HAP-1 (cell line): ENCODE results near the gene HOXB2.

Experiments used
- DNase-seq, 2 experiments: peaks; one replicate each; pipeline ENCODE4 v3.0.0-alpha.2; 2016 to 2020; ENCODE audit warnings: low spot score in 2 of 2
- H3K27me3 ChIP-seq: fragments of 250-450 bp; sonication (Bioruptor Pico); 2 replicates; pipeline ENCODE4 v1.5.1; 2020; ENCODE audit warnings: low read depth, mild to moderate bottlenecking, moderate library complexity
- H3K36me3 ChIP-seq: fragments of 250-450 bp; sonication (Bioruptor Pico); replicated peaks from 2 replicates; pipeline ENCODE4 v1.5.1; 2020; ENCODE audit warnings: mild to moderate bottlenecking
- H3K4me1 ChIP-seq: fragments of 250-450 bp; sonication (Bioruptor Pico); 2 replicates; pipeline ENCODE4 v1.5.1; 2020; ENCODE audit warnings: mild to moderate bottlenecking
- H3K4me3 ChIP-seq: fragments of 250-450 bp; sonication (Bioruptor Pico); 2 replicates; pipeline ENCODE4 v1.5.1; 2020; ENCODE audit warnings: mild to moderate bottlenecking, moderate library complexity
- H3K9me3 ChIP-seq: fragments of 250-450 bp; sonication (Bioruptor Pico); 2 replicates; pipeline ENCODE4 v1.5.1; 2020; ENCODE audit warnings: mild to moderate bottlenecking, moderate library complexity
- in situ Hi-C: fragments of 300-500 bp; cut with MboI; formaldehyde crosslinking; loops from 3 replicates; pipeline ENCODE4 v1.14.3; 2020; ENCODE audit warnings: low sequenced_read_pairs, inconsistent platforms, mixed read lengths

HOXB2 gene

GRCh38 chr17:48526608-48527546 is 18.0 kb downstream of the HOXB2 start:
- Histone ChIP-seq H3K36me3 (no peaks in the 10 kb centered on the region), H3K9me3 (no peaks in the 10 kb centered on the region), H3K27me3 (peaks cover 2% of the 10 kb centered on the region), H3K4me1 (no peaks in the 10 kb centered on the region), H3K4me3 (no peak overlapping the region)
- in situ Hi-C loops: no loop called here
- DNase-seq: no peak

GRCh38 chr17:48523010-48523409 is 21.9 kb downstream of the HOXB2 start:
- no peak for DNase-seq
- in situ Hi-C loops: no loop called here
- no peak overlapping the region for H3K4me3 ChIP-seq
- peaks cover 3% of the 10 kb centered on the region; the same call in 1 of the 2 replicates for H3K4me1 ChIP-seq
- peaks cover 2% of the 10 kb centered on the region for H3K27me3 ChIP-seq
- H3K36me3 ChIP-seq: no peaks in the 10 kb centered on the region
- H3K9me3 ChIP-seq: no peaks in the 10 kb centered on the region

DNA sequence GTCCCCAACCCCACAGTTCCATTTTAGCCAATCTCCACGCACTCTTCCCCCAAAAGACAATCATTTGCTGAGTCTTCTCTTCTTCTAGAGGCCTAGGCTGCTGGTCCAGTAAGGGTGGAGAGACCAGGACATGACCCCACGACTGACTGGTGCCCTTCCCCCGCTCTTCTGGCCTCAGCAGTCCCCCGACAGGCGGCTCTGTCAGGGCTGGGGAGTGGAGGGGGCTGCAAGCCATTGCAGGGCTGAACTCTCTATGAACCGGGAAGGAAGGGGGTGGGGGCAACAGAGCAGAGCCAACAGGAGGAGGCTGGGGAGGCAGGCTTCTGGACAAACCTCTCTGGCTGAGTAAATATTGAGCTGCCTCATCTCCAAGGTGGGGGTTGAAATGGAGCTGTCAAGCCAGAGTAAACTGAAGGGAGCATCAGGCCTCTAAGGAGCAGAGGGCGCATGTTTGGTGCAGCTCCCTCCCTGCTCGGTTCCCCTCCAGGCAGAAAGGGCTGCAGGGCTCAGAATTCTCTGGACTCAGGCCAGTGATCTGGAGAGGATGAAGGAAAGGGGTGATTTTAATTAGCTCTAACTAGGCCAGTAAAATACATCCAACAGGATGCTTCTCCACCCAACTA is 22.8 kb downstream of the HOXB2 start:
- Histone ChIP-seq H3K4me1 (peaks cover 3% of the 10 kb centered on the region; the same call in 1 of the 2 replicates), H3K4me3 (no peak overlapping the region), H3K9me3 (no peaks in the 10 kb centered on the region), H3K36me3 (no peaks in the 10 kb centered on the region), H3K27me3 (peaks cover 5% of the 10 kb centered on the region)
- no peak for DNase-seq
- in situ Hi-C loops: no loop called here

- in situ Hi-C loops: no loop called here
- H3K4me3 ChIP-seq: no peak overlapping the region
- no peaks in the 10 kb centered on the region for H3K36me3 ChIP-seq
- peak in 1 of 2 experiments; percentile 57 for DNase-seq
- H3K27me3 ChIP-seq: peaks cover 5% of the 10 kb centered on the region
- H3K9me3 ChIP-seq: no peaks in the 10 kb centered on the region
- H3K4me1 ChIP-seq: peaks cover 11% of the 10 kb centered on the region
Observed at GRCh38 chr17:48520631-48521079, 24.3 kb downstream of the HOXB2 start.

GRCh38 chr17:48519427-48519826 is 25.5 kb downstream of the HOXB2 start:
- no peak for DNase-seq
- Histone ChIP-seq H3K27me3 (peaks cover 11% of the 10 kb centered on the region), H3K4me1 (peaks cover 17% of the 10 kb centered on the region), H3K4me3 (no peak overlapping the region), H3K9me3 (no peaks in the 10 kb centered on the region), H3K36me3 (no peaks in the 10 kb centered on the region)
- in situ Hi-C loops: no loop called here

- peaks cover 25% of the 10 kb centered on the region for H3K27me3 ChIP-seq
- DNase-seq: no peak
- H3K9me3 ChIP-seq: no peaks in the 10 kb centered on the region
- H3K4me3 ChIP-seq: no peak overlapping the region
- in situ Hi-C loops: no loop called here
- H3K4me1 ChIP-seq: peaks cover 17% of the 10 kb centered on the region
- no peaks in the 10 kb centered on the region for H3K36me3 ChIP-seq
Observed at GRCh38 chr17:48517478-48517877, 27.4 kb downstream of the HOXB2 start.

DNA sequence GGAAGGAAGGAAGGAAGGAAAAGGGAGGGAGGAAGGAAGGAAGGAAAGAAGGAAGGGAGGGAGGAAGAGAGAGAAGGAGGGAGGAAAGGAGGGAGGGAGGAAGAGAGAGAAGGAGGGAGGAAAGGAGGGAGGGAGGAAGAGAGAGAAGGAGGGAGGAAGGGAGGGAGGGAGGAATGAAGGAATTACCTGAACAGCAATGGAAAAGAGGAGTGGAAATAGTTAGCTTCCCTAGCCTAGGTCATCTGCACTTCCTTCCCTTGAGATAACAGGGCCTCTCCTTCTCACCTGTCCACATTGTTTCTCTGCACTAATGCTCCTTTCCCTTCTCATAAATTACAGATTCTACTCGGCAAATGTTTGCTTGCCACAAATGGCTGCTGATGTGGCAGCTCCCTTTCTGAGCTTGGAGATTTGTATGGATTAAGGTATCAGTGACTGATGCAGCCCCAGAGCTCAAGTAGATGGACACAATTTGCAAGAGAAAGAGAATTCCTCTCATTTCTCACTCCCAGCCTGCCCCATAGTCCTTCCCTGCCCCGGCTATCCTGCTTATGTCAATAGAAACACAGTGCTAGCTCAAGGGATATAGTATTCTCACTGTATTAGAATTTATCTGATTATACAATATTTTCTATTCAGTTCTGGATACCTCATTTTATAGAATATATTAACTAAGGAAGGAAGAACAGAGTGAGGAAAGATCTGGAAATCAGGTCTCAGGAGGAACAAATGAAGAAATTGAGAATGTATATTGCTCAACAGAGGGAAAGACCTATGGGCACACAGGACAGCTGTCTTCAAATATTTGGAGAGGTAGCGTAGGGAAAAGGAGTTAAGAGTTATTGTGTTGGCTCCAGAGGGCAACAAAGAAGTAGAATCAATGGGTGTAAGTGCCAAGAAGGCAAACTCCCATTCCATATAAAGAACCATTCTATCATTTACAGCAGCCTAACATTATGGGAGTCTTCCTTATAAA is 28.7 kb downstream of the HOXB2 start:
- H3K27me3 ChIP-seq: peaks cover 25% of the 10 kb centered on the region

DNA sequence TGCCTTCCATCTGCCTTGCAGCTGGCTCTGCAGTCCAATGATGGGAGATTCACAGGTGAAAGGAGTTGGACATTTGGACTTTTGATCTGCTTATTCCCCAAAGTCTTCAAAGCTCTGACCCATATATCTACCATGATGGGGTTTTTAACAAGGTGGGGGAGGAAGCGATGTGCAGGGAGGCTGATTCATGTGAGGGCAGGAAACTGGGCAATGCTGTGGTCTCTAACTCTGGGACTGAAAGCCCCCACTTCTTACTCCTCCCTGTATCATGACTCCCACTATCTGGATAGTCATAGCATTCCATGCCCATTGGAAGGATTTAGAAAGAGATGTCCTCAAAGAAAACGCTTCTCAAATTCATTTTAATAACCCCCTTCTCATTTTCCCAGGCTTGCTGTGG is 30.4 kb downstream of the HOXB2 start:
- DNase-seq: no peak
- in situ Hi-C loops: no loop called here
- Histone ChIP-seq H3K4me3 (no peak overlapping the region), H3K27me3 (peaks cover 25% of the 10 kb centered on the region), H3K4me1 (peaks cover 14% of the 10 kb centered on the region), H3K9me3 (no peaks in the 10 kb centered on the region), H3K36me3 (no peaks in the 10 kb centered on the region)

More for the DNA sequence above, 28.7 kb downstream of the HOXB2 start:
- Histone ChIP-seq H3K36me3 (no peaks in the 10 kb centered on the region), H3K4me1 (peaks cover 17% of the 10 kb centered on the region), H3K9me3 (no peaks in the 10 kb centered on the region), H3K4me3 (no peak overlapping the region)
- DNase-seq: peak; percentile 54 to 65
- in situ Hi-C loops: no loop called here

DNA sequence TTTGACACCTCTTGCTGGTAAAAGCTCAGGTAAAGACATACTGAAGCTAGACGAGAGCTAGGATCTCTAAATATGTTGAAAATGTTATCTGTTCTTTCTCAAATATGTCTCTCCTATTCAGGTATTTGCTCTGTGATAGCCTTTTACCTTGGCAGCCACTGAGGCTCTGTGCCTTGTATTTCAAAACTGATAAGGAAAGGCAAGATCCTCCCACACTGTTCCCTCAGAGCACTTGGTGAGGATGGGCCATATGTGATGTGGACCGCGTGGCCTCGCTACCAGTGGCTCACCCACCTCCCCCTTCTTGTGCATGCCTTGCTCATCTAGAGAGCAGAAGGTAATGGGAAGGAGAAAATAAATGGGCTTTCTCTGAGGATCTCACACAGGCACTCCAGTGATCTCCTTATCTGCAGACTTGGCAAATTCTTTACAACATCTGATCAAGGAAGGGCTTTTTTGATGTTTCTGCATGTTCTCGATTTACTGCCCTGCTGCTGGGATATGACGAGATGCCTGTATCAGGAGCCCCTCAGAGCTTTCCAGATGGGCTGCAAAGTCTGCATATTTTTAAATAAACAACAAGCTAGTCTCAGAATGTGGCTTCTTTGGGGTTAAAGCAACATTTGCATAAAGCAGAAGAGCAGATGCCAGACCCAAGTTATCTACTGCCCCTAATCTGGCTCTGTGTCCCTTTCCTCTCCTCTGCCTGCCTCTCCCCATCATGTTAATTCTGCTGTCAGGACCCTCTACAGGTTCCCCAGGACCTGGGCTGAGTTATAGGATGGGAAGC is 31.0 kb downstream of the HOXB2 start:
- Histone ChIP-seq H3K27me3 (peaks cover 25% of the 10 kb centered on the region), H3K9me3 (no peaks in the 10 kb centered on the region), H3K4me1 (peaks cover 14% of the 10 kb centered on the region), H3K36me3 (no peaks in the 10 kb centered on the region), H3K4me3 (no peak overlapping the region)
- no peak for DNase-seq
- in situ Hi-C loops: no loop called here

DNA sequence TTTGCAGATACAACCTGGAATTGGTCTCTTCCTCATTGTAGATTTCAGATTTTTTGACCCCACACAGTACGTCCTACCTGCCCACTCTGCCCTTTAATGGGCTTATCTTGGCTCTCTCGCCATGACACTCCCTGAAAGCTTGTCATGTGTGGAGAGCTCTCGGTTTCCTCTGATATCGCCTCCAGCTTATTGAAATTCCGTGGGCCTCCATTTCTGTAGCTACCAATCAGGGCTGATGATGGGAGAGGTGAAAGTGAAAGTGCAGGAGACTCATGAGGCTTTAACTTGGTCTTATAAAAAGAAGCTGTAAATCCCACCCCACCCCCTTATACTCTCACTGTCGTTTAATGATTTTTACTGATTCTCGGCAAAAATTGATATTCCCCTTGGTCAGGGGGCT is 31.8 kb downstream of the HOXB2 start:
- Histone ChIP-seq H3K4me1 (peaks cover 14% of the 10 kb centered on the region), H3K9me3 (no peaks in the 10 kb centered on the region), H3K27me3 (peaks cover 25% of the 10 kb centered on the region), H3K36me3 (no peaks in the 10 kb centered on the region), H3K4me3 (no peak overlapping the region)
- DNase-seq: no peak
- in situ Hi-C loops: no loop called here

GRCh38 chr17:48510761-48511604 is 33.9 kb downstream of the HOXB2 start:
- in situ Hi-C loops: no loop called here
- Histone ChIP-seq H3K9me3 (no peaks in the 10 kb centered on the region), H3K27me3 (peaks cover 23% of the 10 kb centered on the region), H3K4me1 (peaks cover 8% of the 10 kb centered on the region), H3K4me3 (no peak overlapping the region), H3K36me3 (no peaks in the 10 kb centered on the region)
- no peak for DNase-seq

GRCh38 chr17:48510381-48510760 is 34.5 kb downstream of the HOXB2 start:
- in situ Hi-C loops: no loop called here
- no peak for DNase-seq
- Histone ChIP-seq H3K36me3 (no peaks in the 10 kb centered on the region), H3K9me3 (no peaks in the 10 kb centered on the region), H3K4me1 (peaks cover 5% of the 10 kb centered on the region), H3K27me3 (peaks cover 23% of the 10 kb centered on the region), H3K4me3 (no peak overlapping the region)
